ENCODE results near the gene ZIC5.
A peak's percentile ranks its signal among the peaks of the same experiment; 100 is the strongest.

Gene ZIC5

DNA sequence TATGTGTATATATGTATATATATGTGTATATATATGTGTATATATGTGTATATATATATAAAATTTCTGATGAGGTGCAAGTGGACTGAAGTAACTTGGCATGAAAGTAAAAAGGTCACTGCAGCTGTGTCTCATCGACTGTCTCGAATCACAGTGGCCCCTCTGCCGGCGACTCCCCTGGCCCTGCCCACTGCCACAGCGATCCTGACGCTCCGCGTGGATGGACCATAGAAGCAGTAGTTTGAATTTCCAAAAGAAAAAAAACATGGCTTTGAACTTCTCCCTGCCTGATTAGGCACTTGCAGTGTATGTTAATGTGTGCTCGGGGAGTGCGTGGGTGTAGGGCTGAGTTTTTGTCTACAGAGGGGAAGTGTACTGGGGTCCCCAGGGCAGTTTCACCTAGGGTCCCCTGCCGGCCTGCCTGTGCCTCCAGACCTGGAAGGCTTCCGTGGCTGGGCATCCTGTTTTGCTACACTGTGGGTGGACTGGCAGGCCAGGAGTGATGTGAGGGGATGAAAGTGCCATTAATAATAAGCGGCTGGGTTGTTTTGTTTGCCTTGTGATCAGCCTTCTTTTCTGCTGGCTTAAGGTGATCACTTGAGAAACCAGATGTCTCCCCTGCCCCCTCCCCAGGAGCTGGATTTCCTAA, 10.8 kb downstream of the ZIC5 start:
- ChIA-PET POLR2A (no interaction called here), CTCF (interaction anchor here (0.7 to 1.3 kb wide), 4 partner anchors 16 to 62 kb away, joined by 3 read pairs; no protein-coding TSS in a partner anchor)
- Histone ChIP-seq H3K27ac (ENCODE audit: insufficient read depth in 1 of 2, low read depth in 1 of 2, low read length in 2 of 2, poor library complexity in 1 of 2, severe bottlenecking in 2 of 2) (no peak overlapping the region), H3K4me1 (ENCODE audit: control extremely low read depth in 1 of 4, control insufficient read depth in 4 of 4, insufficient read depth in 4 of 4, low read length in 3 of 4) (peaks cover 0 to 23% (median 18%) of the 10 kb centered on the region in 4 experiments), H3K27me3 (replicated peaks in 2 of 5; ENCODE audit: control insufficient read depth in 4 of 5, insufficient read depth in 5 of 5, low read length in 4 of 5) (peaks cover 48 to 95% (median 62%) of the 10 kb centered on the region in 5 experiments), H3K4me3 (ENCODE audit: control insufficient read depth in 1 of 7, extremely low read depth in 1 of 7, insufficient read depth in 4 of 7, low read depth in 2 of 7, low read length in 6 of 7) (no peak overlapping the region), H3K36me3 (ENCODE audit: control insufficient read depth in 4 of 4, insufficient read depth in 4 of 4, low read length in 3 of 4) (no peaks in the 10 kb centered on the region), H3K9me3 (ENCODE audit: control extremely low read depth in 1 of 5, control insufficient read depth in 4 of 5, insufficient read depth in 2 of 5, low read depth in 1 of 5, low read length in 4 of 5) (peaks cover 0 to 4% (median 0%) of the 10 kb centered on the region in 5 experiments)
- 10% methylated on average over 5 of the region's 13 CpGs for WGBS (ENCODE audit: insufficient coverage)
- no peak for DNase-seq

DNA sequence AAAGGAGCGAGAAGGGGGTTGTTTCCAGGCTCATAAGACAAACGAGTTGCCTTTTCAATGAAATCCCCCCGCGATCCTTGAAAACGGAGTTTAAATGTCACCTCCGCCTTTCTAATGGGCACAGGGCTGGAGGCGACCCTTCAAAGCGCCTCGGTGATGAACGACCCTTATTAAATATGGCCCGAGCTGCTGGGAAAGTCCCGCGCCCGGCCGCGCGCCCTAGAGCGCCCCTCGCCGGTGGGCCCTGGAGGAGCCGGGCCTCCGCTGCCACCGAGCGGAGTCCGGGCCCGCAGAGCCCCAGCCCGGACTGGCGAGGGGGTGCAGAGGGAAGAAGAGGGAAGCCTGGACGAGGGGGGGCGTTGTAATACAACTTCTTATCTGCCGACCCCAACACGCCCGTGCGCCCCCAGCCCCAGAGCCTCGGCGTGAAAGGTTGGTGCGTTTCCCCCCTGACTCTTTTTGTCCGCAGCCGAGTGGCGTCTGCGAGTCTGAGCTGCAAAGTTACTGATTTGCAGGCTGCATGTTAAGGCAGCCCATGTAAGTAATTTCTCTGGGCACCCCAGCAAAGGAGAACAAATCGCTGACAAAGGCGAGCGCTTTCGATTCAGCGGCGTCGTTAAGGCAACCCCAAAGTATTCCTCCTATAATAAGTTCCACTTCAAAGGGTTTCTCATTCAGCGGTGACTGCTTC, 11.9 kb downstream of the ZIC5 start:
- H3K36me3 ChIP-seq (ENCODE audit: control insufficient read depth in 4 of 4, insufficient read depth in 4 of 4, low read length in 3 of 4): no peaks in the 10 kb centered on the region
- CTCF ChIA-PET: interaction anchor here (1.0 to 1.3 kb wide), 3 partner anchors 17 to 32 kb away, joined by 3 read pairs; no protein-coding TSS in a partner anchor
- POLR2A ChIA-PET: no interaction called here
- peaks cover 0 to 4% (median 0%) of the 10 kb centered on the region in 5 experiments for H3K9me3 ChIP-seq (ENCODE audit: control extremely low read depth in 1 of 5, control insufficient read depth in 4 of 5, insufficient read depth in 2 of 5, low read depth in 1 of 5, low read length in 4 of 5)
- 6% methylated on average over 33 of the region's 49 CpGs for WGBS (ENCODE audit: insufficient coverage)
- peak overlapping the region in 2 of 7 experiments; percentile 42 to 54 for H3K4me3 ChIP-seq (ENCODE audit: control insufficient read depth in 1 of 7, extremely low read depth in 1 of 7, insufficient read depth in 4 of 7, low read depth in 2 of 7, low read length in 6 of 7)
- peaks cover 0 to 26% (median 18%) of the 10 kb centered on the region in 4 experiments for H3K4me1 ChIP-seq (ENCODE audit: control extremely low read depth in 1 of 4, control insufficient read depth in 4 of 4, insufficient read depth in 4 of 4, low read length in 3 of 4)
- peak in 2 of 3 donors; percentile 67 for DNase-seq
- peaks cover 44 to 97% (median 70%) of the 10 kb centered on the region in 5 experiments for H3K27me3 ChIP-seq (replicated peaks in 2 of 5; ENCODE audit: control insufficient read depth in 4 of 5, insufficient read depth in 5 of 5, low read length in 4 of 5)
- no peak overlapping the region for H3K27ac ChIP-seq (ENCODE audit: insufficient read depth in 1 of 2, low read depth in 1 of 2, low read length in 2 of 2, poor library complexity in 1 of 2, severe bottlenecking in 2 of 2)

DNA sequence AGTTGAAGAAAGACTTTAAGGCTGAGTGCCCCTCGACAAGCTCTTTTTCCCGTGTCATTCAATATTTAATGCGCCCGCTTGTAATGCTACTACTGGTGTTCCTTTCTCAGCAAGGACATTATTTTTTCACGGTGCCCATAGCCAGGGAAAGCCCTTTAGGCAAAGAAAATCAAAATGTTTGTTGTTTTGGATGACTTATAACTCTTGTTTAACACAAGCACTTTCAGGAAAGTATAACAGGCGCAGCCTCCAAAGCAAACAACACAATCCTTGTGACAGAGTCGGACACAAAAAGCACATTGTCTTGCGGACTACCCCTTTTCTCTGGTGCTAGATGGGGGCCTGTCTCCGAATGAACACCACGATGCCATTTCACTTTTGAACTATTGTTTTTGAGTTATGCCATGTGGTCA, 12.4 kb downstream of the ZIC5 start:
- Histone ChIP-seq H3K36me3 (ENCODE audit: control insufficient read depth in 4 of 4, insufficient read depth in 4 of 4, low read length in 3 of 4) (no peaks in the 10 kb centered on the region), H3K27ac (ENCODE audit: insufficient read depth in 1 of 2, low read depth in 1 of 2, low read length in 2 of 2, poor library complexity in 1 of 2, severe bottlenecking in 2 of 2) (no peak overlapping the region), H3K27me3 (replicated peaks in 2 of 5; ENCODE audit: control insufficient read depth in 4 of 5, insufficient read depth in 5 of 5, low read length in 4 of 5) (peaks cover 42 to 97% (median 72%) of the 10 kb centered on the region in 5 experiments), H3K4me1 (ENCODE audit: control extremely low read depth in 1 of 4, control insufficient read depth in 4 of 4, insufficient read depth in 4 of 4, low read length in 3 of 4) (peaks cover 0 to 26% (median 18%) of the 10 kb centered on the region in 4 experiments), H3K4me3 (ENCODE audit: control insufficient read depth in 1 of 7, extremely low read depth in 1 of 7, insufficient read depth in 4 of 7, low read depth in 2 of 7, low read length in 6 of 7) (no peak overlapping the region), H3K9me3 (ENCODE audit: control extremely low read depth in 1 of 5, control insufficient read depth in 4 of 5, insufficient read depth in 2 of 5, low read depth in 1 of 5, low read length in 4 of 5) (peaks cover 0 to 4% (median 0%) of the 10 kb centered on the region in 5 experiments)
- WGBS (ENCODE audit: insufficient coverage): 17% methylated on average over 7 of the region's 10 CpGs
- CTCF ChIA-PET: interaction anchor here (1.3 kb wide), 1 partner anchor 24 kb away, joined by 3 read pairs; no protein-coding TSS in a partner anchor
- POLR2A ChIA-PET: no interaction called here
- peak in 1 of 3 donors; percentile 29 for DNase-seq

DNA sequence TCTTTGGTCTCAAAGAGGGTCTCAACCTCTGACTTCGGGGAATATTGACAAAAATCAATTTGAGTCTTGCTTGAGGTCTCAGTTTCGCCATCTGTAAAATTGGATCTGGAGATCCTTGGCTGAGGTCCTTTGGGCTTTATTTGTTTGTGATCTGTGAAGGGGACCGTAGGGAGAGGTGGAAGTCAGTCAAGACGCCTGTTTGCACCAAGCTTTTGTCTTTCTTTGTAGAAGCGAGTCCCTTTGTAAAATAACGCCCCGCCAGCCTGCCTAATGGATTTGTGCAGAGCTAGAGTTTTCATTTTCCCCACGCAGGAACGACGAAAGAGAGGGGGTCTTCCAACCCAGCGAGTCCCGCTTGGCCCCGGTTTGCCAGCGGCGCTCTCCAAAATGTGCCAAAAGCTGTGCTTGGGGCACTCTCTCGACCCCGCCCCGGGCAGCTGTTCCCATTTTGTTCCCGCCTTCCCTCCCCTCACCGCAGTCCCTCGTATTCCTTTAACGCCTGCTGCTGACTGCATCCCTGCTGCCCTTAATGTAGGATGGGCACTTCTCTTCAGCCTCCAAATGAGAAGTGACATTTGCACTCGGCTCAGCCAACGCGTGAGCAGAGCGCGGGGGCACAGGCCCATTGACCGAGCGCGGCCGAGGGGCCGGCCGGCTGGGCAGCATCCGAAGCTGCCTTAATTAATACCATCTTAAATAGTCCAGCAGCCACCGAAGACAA, 13.0 kb downstream of the ZIC5 start:
- Histone ChIP-seq H3K9me3 (ENCODE audit: control extremely low read depth in 1 of 5, control insufficient read depth in 4 of 5, insufficient read depth in 2 of 5, low read depth in 1 of 5, low read length in 4 of 5) (peaks cover 0 to 4% (median 0%) of the 10 kb centered on the region in 5 experiments), H3K4me3 (ENCODE audit: control insufficient read depth in 1 of 7, extremely low read depth in 1 of 7, insufficient read depth in 4 of 7, low read depth in 2 of 7, low read length in 6 of 7) (no peak overlapping the region), H3K4me1 (ENCODE audit: control extremely low read depth in 1 of 4, control insufficient read depth in 4 of 4, insufficient read depth in 4 of 4, low read length in 3 of 4) (peaks cover 0 to 26% (median 18%) of the 10 kb centered on the region in 4 experiments), H3K27me3 (replicated peaks in 2 of 5; ENCODE audit: control insufficient read depth in 4 of 5, insufficient read depth in 5 of 5, low read length in 4 of 5) (peaks cover 37 to 97% (median 68%) of the 10 kb centered on the region in 5 experiments), H3K36me3 (ENCODE audit: control insufficient read depth in 4 of 4, insufficient read depth in 4 of 4, low read length in 3 of 4) (no peaks in the 10 kb centered on the region), H3K27ac (ENCODE audit: insufficient read depth in 1 of 2, low read depth in 1 of 2, low read length in 2 of 2, poor library complexity in 1 of 2, severe bottlenecking in 2 of 2) (no peak overlapping the region)
- WGBS (ENCODE audit: insufficient coverage): 16% methylated on average over 31 of the region's 35 CpGs
- ChIA-PET POLR2A (no interaction called here), CTCF (no interaction called here)
- DNase-seq: peak in 1 of 3 donors; percentile 11

DNA sequence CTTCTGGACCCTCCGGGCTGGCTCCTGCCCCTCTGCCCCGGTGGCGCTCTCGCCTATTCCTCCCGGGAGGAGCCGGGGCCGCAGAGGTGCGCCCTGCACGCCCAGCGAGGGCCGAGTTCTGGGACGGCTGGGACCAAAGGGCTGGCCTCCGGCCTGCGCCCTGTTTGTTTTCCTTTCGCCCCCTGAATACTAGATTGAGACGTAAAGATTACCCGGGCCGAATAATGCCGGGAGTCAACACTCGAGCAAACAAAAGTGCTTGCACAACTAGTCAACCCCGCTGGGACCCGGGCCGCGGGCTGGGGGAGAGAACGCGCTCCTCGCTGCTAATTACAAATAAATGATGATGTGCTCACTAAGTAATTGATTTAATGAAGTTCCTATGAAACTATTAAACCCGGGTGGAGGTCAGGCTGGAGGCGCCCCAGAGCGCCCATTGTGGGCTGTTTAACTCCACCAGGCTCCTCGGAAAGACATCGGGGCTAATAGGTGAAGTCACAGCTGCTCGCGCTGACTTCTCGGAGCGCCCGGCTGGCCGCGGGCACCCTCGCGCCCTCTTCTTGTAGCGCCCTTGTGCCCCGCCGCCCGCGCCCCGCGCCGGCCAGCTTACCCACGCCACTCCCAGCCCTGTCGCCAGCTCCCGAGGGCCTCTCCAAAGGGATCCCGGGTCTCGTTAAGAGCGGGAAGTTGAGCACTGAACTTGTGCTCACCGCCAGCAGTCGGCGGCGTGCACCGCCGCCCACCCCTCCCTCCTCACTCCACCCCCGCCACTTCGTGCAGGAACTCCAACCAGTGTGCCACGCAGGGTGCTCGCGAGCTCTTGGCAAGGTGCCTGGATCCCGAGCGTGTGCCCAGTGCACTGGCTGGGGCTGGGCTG, 14.9 kb downstream of the ZIC5 start:
- ChIA-PET POLR2A (no interaction called here), CTCF (interaction anchor here (0.8 kb wide), 1 partner anchor 42 kb away, joined by 3 read pairs; no protein-coding TSS in a partner anchor)
- Histone ChIP-seq H3K36me3 (ENCODE audit: control insufficient read depth in 4 of 4, insufficient read depth in 4 of 4, low read length in 3 of 4) (no peaks in the 10 kb centered on the region), H3K27me3 (replicated peaks in 2 of 5; ENCODE audit: control insufficient read depth in 4 of 5, insufficient read depth in 5 of 5, low read length in 4 of 5) (peaks cover 24 to 98% (median 62%) of the 10 kb centered on the region in 5 experiments), H3K27ac (ENCODE audit: insufficient read depth in 1 of 2, low read depth in 1 of 2, low read length in 2 of 2, poor library complexity in 1 of 2, severe bottlenecking in 2 of 2) (no peak overlapping the region), H3K9me3 (ENCODE audit: control extremely low read depth in 1 of 5, control insufficient read depth in 4 of 5, insufficient read depth in 2 of 5, low read depth in 1 of 5, low read length in 4 of 5) (peaks cover 0 to 4% (median 0%) of the 10 kb centered on the region in 5 experiments), H3K4me1 (ENCODE audit: control extremely low read depth in 1 of 4, control insufficient read depth in 4 of 4, insufficient read depth in 4 of 4, low read length in 3 of 4) (peaks cover 0 to 26% (median 18%) of the 10 kb centered on the region in 4 experiments), H3K4me3 (ENCODE audit: control insufficient read depth in 1 of 7, extremely low read depth in 1 of 7, insufficient read depth in 4 of 7, low read depth in 2 of 7, low read length in 6 of 7) (peak overlapping the region in 3 of 7 experiments; percentile 32 to 49 (median 45))
- under 1% methylated on average over 56 of the region's 68 CpGs for WGBS (ENCODE audit: insufficient coverage)
- DNase-seq: peak in 1 of 3 donors; percentile 37

DNA sequence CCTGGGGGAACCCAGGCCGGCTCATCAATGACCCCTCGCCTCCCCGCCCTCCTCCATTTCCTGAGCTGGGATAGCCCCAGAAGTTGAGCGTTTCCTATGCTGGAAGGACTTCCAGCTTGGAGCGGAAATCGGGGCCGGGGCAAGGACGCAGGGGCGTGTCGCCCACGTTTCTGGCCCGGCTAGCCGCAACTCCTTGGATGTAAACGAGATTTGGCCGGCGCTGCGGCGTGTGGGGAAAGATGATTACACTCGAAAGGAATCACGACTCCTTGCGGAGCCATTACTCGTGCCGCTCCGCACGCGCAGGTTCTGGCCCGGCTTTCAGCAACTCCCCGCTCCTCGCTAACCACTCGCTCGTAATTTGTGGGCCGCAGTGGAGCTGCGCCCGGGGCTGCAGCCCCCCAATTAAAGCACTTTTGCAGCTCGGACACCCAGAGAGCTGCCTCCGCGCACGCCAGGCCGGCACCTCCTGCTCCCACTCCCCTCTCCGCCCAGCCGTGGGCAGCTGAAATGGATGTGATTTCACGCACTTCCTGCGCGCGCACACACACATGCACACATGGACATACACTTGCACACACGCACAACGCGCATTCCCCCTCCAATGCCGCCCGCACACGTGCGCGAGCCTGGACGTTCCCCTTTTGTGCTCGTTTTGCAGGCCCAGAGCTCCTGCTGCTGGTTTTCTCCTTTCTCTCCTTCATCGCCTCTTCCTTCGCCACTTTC, 15.7 kb downstream of the ZIC5 start:
- peaks cover 21 to 98% (median 60%) of the 10 kb centered on the region in 5 experiments for H3K27me3 ChIP-seq (replicated peaks in 2 of 5; ENCODE audit: control insufficient read depth in 4 of 5, insufficient read depth in 5 of 5, low read length in 4 of 5)

More for the DNA sequence above, 15.7 kb downstream of the ZIC5 start:
- H3K36me3 ChIP-seq (ENCODE audit: control insufficient read depth in 4 of 4, insufficient read depth in 4 of 4, low read length in 3 of 4): no peaks in the 10 kb centered on the region
- no peak overlapping the region for H3K27ac ChIP-seq (ENCODE audit: insufficient read depth in 1 of 2, low read depth in 1 of 2, low read length in 2 of 2, poor library complexity in 1 of 2, severe bottlenecking in 2 of 2)
- POLR2A ChIA-PET: no interaction called here
- H3K9me3 ChIP-seq (ENCODE audit: control extremely low read depth in 1 of 5, control insufficient read depth in 4 of 5, insufficient read depth in 2 of 5, low read depth in 1 of 5, low read length in 4 of 5): peaks cover 0 to 4% (median 2%) of the 10 kb centered on the region in 5 experiments
- peak overlapping the region in 3 of 7 experiments; percentile 26 to 49 (median 45) for H3K4me3 ChIP-seq (ENCODE audit: control insufficient read depth in 1 of 7, extremely low read depth in 1 of 7, insufficient read depth in 4 of 7, low read depth in 2 of 7, low read length in 6 of 7)
- peak in 2 of 3 donors; percentile 58 to 68 for DNase-seq
- H3K4me1 ChIP-seq (ENCODE audit: control extremely low read depth in 1 of 4, control insufficient read depth in 4 of 4, insufficient read depth in 4 of 4, low read length in 3 of 4): peaks cover 0 to 26% (median 18%) of the 10 kb centered on the region in 4 experiments
- CTCF ChIA-PET: interaction anchor here (0.5 to 1.1 kb wide), 3 partner anchors 23 to 51 kb away, joined by 3 read pairs; no protein-coding TSS in a partner anchor
- WGBS (ENCODE audit: insufficient coverage): 2% methylated on average over 53 of the region's 57 CpGs
